Fibroblast of peridontal ligament (primary cell): Measurements from ENCODE around the gene LITAF.
"Not testable (repeated sequence)": the region's sequence is repeated elsewhere in the genome, so short reads cannot be mapped to it uniquely, and the experiment has no call there.

Source experiments
- DNase-seq: peaks from one replicate; pipeline ENCODE4 v3.0.0-alpha.2; 2010; ENCODE audit errors: extremely low read depth

LITAF gene

GRCh38 chr16:11575223-11575589, 11.5 kb downstream of the LITAF start:
- DNase-seq = no peak

- no peak for DNase-seq
Observed at GRCh38 chr16:11572301-11572995, 14.3 kb downstream of the LITAF start.

- DNase-seq = no peak
Observed at GRCh38 chr16:11571549-11571948, 15.2 kb downstream of the LITAF start.

GRCh38 chr16:11570806-11571205, 15.9 kb downstream of the LITAF start:
- DNase-seq = no peak

- DNase-seq = no peak
Observed at GRCh38 chr16:11570258-11570657, 16.5 kb downstream of the LITAF start.

GRCh38 chr16:11566398-11566797, 20.3 kb downstream of the LITAF start:
- no peak for DNase-seq

- DNase-seq = no peak
Observed at GRCh38 chr16:11565665-11566064, 21.1 kb downstream of the LITAF start.

GRCh38 chr16:11564046-11564926, 22.4 kb downstream of the LITAF start:
- no peak for DNase-seq

- DNase-seq = no peak
Observed at GRCh38 chr16:11563493-11564040, 23.2 kb downstream of the LITAF start.

GRCh38 chr16:11562941-11563340, 23.8 kb downstream of the LITAF start:
- DNase-seq = no peak

- DNase-seq = no peak
Observed at GRCh38 chr16:11562411-11562810, 24.3 kb downstream of the LITAF start.

- DNase-seq = no peak
Observed at GRCh38 chr16:11561856-11562255, 24.9 kb downstream of the LITAF start.

GRCh38 chr16:11561454-11561805, 25.3 kb downstream of the LITAF start:
- peak; percentile 36 for DNase-seq

GRCh38 chr16:11560701-11561453, 25.8 kb downstream of the LITAF start:
- DNase-seq = peak; percentile 42

GRCh38 chr16:11558308-11558823, 28.4 kb downstream of the LITAF start:
- not testable (repeated sequence) for DNase-seq

GRCh38 chr16:11557801-11558200, 28.9 kb downstream of the LITAF start:
- DNase-seq = no peak

- no peak for DNase-seq
Observed at GRCh38 chr16:11556945-11557720, 29.6 kb downstream of the LITAF start.

- no peak for DNase-seq
Observed at GRCh38 chr16:11556214-11556819, 30.4 kb downstream of the LITAF start.

GRCh38 chr16:11554053-11554452, 32.7 kb downstream of the LITAF start:
- no peak for DNase-seq

GRCh38 chr16:11553371-11553770, 33.3 kb downstream of the LITAF start:
- DNase-seq = no peak

GRCh38 chr16:11552440-11552839, 34.3 kb downstream of the LITAF start:
- no peak for DNase-seq
